Measurements from ENCODE around the gene SOWAHA. TPM values are rescaled to one million over a fixed set of nuclear protein-coding genes. Genes with fewer than 3 reads are reported as not detected.
"Not testable (repeated sequence)": the region's sequence is repeated elsewhere in the genome, so short reads cannot be mapped to it uniquely, and the experiment has no call there.

The SOWAHA gene
- polyA plus RNA-seq, 5 donors = 0.05 TPM; not detected in 4

DNA sequence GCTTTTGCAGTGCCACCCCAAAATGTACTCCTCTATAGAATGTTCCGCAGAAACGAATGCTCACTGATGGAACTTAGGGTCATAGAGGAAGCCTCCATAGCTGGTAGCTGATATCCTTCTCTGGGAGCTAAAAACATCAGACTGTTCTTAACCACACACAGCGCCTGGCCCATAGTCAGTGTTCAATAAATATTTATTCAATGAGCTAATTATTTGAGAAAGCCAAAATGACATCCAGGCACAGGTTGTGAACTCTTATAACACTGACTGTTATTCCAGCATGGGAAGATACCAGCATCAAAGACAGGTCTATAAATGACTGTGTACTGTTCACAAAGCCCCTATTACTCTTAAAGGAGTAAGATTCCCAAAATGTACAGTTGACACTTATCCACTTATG lies 40.2 kb downstream of the SOWAHA start:
- DNase-seq = no peak

DNA sequence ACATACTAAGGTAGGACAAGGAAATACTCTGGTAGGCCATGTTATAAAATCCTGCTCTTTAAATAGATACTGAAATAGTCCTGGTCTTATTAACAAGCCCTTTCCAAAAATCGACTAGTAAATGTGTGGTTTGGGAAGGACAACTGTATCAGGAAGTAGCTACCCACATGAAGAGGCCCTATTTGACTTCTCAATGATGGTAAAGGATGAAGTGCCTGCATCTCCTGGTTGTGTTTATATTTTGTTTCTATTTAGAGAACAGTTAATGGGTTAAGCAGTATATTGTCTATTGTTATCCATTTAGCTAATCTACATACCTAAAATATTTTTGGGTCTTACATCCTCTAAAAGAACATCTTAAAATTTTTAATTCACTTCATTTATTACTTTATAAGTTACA lies 40.7 kb downstream of the SOWAHA start:
- DNase-seq = no peak

DNA sequence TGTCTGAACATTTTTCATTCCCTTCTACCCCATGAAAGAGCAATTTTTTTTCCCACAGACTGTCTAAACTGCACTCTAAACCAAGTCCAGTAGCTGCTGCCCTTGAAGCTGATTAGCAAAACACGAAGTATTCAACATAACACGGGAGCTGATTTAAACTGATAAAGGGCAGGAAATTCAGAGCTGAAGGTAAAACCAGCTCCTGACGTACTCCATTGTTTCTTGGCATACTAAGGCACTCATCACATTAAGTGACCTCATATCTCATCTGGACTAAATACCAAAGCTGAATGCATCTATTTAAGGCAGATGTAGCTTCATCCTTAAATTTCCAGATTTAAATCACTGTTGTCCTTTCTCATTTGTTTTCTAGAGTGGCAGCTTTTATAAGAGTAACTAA lies 41.2 kb downstream of the SOWAHA start:
- no peak for DNase-seq

DNA sequence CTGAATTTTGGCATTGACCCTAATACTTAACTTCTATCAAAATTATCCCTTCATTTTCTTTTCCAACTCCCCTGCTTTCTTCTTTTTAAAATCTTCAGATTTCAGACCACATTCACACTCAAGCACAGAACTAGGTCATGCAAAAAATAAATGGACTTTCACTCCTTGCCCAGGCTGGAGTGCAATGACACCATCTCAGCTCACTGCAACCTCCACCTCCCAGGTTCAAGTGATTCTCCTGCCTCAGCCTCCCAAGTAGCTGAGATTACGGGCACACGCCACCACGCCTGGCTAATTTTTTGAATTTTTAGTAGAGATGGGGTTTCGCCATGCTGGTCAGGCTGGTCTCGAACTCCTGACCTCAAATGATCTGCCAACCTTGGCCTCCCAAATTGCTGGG lies 41.9 kb downstream of the SOWAHA start:
- DNase-seq = not testable (repeated sequence)

GRCh38 chr5:132856011-132856410 lies 42.9 kb downstream of the SOWAHA start:
- DNase-seq = no peak

- DNase-seq = no peak
Measured at GRCh38 chr5:132859889-132860437, 46.9 kb downstream of the SOWAHA start.

- no peak for DNase-seq
Measured at GRCh38 chr5:132860742-132861141, 47.6 kb downstream of the SOWAHA start.

DNA sequence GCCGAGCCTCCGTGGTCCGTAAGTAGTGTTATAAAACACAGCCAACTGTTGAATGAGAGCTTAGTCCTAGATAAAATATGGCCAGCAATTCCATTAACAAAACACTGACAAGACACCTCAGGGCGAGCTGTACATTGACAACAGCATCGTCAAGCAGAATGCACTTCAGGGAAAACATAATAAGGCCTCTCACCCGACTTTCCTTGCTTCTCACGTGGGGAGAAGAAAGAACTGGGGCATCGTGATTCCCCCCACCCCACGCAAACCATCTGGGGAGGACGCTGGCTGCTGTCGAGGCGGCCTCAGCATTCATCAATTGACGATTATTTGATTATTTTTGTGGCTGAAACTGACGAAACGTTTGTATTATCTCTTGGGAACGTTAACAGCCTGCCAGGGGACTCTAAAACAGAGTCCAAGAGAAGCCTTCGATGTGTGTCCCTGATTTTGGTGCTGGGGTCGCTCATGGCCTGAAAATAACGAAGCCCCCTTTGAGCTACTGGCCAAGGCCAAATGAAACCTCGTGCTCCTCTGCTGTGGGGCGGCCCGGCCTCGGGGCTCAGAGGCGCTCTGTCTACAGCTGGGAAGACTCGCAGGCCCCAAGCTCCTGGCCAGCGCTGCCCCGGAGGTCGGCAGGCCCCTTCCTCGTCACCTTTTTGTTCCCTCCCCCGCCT lies 52.7 kb downstream of the SOWAHA start:
- DNase-seq = no peak

Other genes starting within 250 kb of the SOWAHA start
- gene IL13, start 155.1 kb upstream of the SOWAHA start, polyA plus RNA-seq (ENCODE audit: insufficient read depth in 1 of 5, insufficient read length in 5 of 5, low replicate concordance in 1 of 5) = under 1 TPM in 2 of 5 donors, not detected in 3; 0.13 to 0.21 TPM
- gene IL4, start 139.3 kb upstream of the SOWAHA start, polyA plus RNA-seq (ENCODE audit: insufficient read depth in 1 of 5, insufficient read length in 5 of 5, low replicate concordance in 1 of 5) = under 1 TPM in 2 of 5 donors, not detected in 3; 0.35 to 0.48 TPM
- 10 to 100 TPM; 14.8 to 29.7 (median 26.1) TPM for gene KIF3A, start 75.8 kb upstream of the SOWAHA start, polyA plus RNA-seq (ENCODE audit: insufficient read depth in 1 of 5, insufficient read length in 5 of 5, low replicate concordance in 1 of 5)
- 1 to 10 TPM in 3 of 5 donors, under 1 TPM in 2; 0.57 to 1.7 (median 1.2) TPM for gene CCNI2, start 65.9 kb upstream of the SOWAHA start, polyA plus RNA-seq (ENCODE audit: insufficient read depth in 1 of 5, insufficient read length in 5 of 5, low replicate concordance in 1 of 5)
- gene SEPTIN8, start 36.1 kb upstream of the SOWAHA start, polyA plus RNA-seq (ENCODE audit: insufficient read depth in 1 of 5, insufficient read length in 5 of 5, low replicate concordance in 1 of 5) = 10 to 100 TPM; 58.6 to 64.1 (median 61.6) TPM
- 10 to 100 TPM in 1 of 5 donors, 1 to 10 TPM in 4; 6.4 to 12.1 (median 8.3) TPM for gene SHROOM1, start 17.3 kb downstream of the SOWAHA start, polyA plus RNA-seq (ENCODE audit: insufficient read depth in 1 of 5, insufficient read length in 5 of 5, low replicate concordance in 1 of 5)
- gene GDF9, start 53.2 kb downstream of the SOWAHA start, polyA plus RNA-seq (ENCODE audit: insufficient read depth in 1 of 5, insufficient read length in 5 of 5, low replicate concordance in 1 of 5) = 1 to 10 TPM in 4 of 5 donors, under 1 TPM in 1; 0.91 to 1.7 (median 1.6) TPM
- gene UQCRQ, start 53.3 kb downstream of the SOWAHA start, polyA plus RNA-seq (ENCODE audit: insufficient read depth in 1 of 5, insufficient read length in 5 of 5, low replicate concordance in 1 of 5) = 100 to 1,000 TPM; 142 to 224 (median 150) TPM
- gene LEAP2, start 60.4 kb downstream of the SOWAHA start, polyA plus RNA-seq (ENCODE audit: insufficient read depth in 1 of 5, insufficient read length in 5 of 5, low replicate concordance in 1 of 5) = 1 to 10 TPM; 3.2 to 4.9 (median 4.5) TPM
- gene AFF4, start 150.3 kb downstream of the SOWAHA start, polyA plus RNA-seq (ENCODE audit: insufficient read depth in 1 of 5, insufficient read length in 5 of 5, low replicate concordance in 1 of 5) = 10 to 100 TPM; 39.8 to 69.9 (median 60.7) TPM
- 10 to 100 TPM; 29.8 to 41.3 (median 33.5) TPM for gene ZCCHC10, start 213.2 kb downstream of the SOWAHA start, polyA plus RNA-seq (ENCODE audit: insufficient read depth in 1 of 5, insufficient read length in 5 of 5, low replicate concordance in 1 of 5)
- 100 to 1,000 TPM in 2 of 5 donors, 10 to 100 TPM in 3; 75.2 to 116 (median 93.0) TPM for gene HSPA4, start 238.7 kb downstream of the SOWAHA start, polyA plus RNA-seq (ENCODE audit: insufficient read depth in 1 of 5, insufficient read length in 5 of 5, low replicate concordance in 1 of 5)

All from right lung (tissue), 5 donors.